ENCODE results near the gene SMYD3.

GRCh38 chr1:246213947-246214346, 293.1 kb downstream of the SMYD3 start:
- no peak for TF ChIP-seq POLR2A (IDR thresholded peaks at IDR 0.05; ENCODE audit: low read depth)
- no peak for TF ChIP-seq CTCF (IDR thresholded peaks at IDR 0.05)
- no peak for TF ChIP-seq POLR2AphosphoS5 (IDR thresholded peaks at IDR 0.05)
- TF ChIP-seq EP300 (IDR thresholded peaks at IDR 0.05) = no peak
